Neuronal stem cell (in vitro differentiated cells): Measurements from ENCODE around the gene PSMD11.

Experiments used
- DNase-seq: peaks from one replicate; pipeline ENCODE4 v3.0.0-alpha.2; 2013; ENCODE audit warnings: low spot score
- H2AFZ ChIP-seq: one replicate; pipeline ENCODE4 v1.6.1; 2013; ENCODE audit warnings: mild to moderate bottlenecking, low read length, inconsistent platforms
- H2AK5ac ChIP-seq: 2 replicates; pipeline ENCODE4 v1.6.1; 2013; ENCODE audit warnings: low read depth, mild to moderate bottlenecking, inconsistent platforms, low read length, moderate library complexity, mixed read lengths
- H2BK120ac ChIP-seq: 2 replicates; pipeline ENCODE4 v1.6.1; 2013; ENCODE audit warnings: low read depth, mild to moderate bottlenecking, inconsistent platforms, low read length, moderate library complexity, mixed read lengths
- H2BK12ac ChIP-seq: one replicate; pipeline ENCODE4 v1.6.1; 2013; ENCODE audit warnings: low read length, inconsistent platforms
- H2BK15ac ChIP-seq: 2 replicates; pipeline ENCODE4 v1.6.1; 2013; ENCODE audit warnings: mild to moderate bottlenecking, low read length, inconsistent platforms, mixed read lengths
- H2BK5ac ChIP-seq: one replicate; pipeline ENCODE4 v1.6.1; 2013; ENCODE audit warnings: inconsistent platforms, mild to moderate bottlenecking, low read length, moderate library complexity
- H3K14ac ChIP-seq: one replicate; pipeline ENCODE4 v1.6.1; 2013; ENCODE audit warnings: low read length, inconsistent platforms
- H3K18ac ChIP-seq: 2 replicates; pipeline ENCODE4 v1.6.1; 2013; ENCODE audit warnings: low read length, inconsistent platforms
- H3K23ac ChIP-seq: 2 replicates; pipeline ENCODE4 v1.6.1; 2013; ENCODE audit warnings: low read depth, mild to moderate bottlenecking, mixed read lengths, low read length, inconsistent platforms; ENCODE audit not compliant: poor library complexity
- H3K27ac ChIP-seq: replicated peaks from 3 replicates; pipeline ENCODE4 v1.5.1; 2013; ENCODE audit warnings: low read length, inconsistent platforms
- H3K27me3 ChIP-seq, 3 experiments: 2 replicates each; pipeline ENCODE4 v1.6.1; 2013; ENCODE audit warnings: low read length in 3 of 3, mild to moderate bottlenecking in 2 of 3, inconsistent platforms in 1 of 3, low read depth in 1 of 3, mixed read lengths in 1 of 3, moderate library complexity in 1 of 3; ENCODE audit not compliant: control insufficient read depth in 3 of 3, insufficient read depth in 3 of 3
- H3K36me3 ChIP-seq, 2 donors: replicated peaks in 1 of 2; 2 replicates each; pipeline ENCODE4 v1.6.1; 2013; ENCODE audit warnings: low read length in 2 of 2; ENCODE audit not compliant: control insufficient read depth in 2 of 2, insufficient read depth in 2 of 2
- H3K4ac ChIP-seq: 2 replicates; pipeline ENCODE4 v1.6.1; 2013; ENCODE audit warnings: inconsistent platforms, mild to moderate bottlenecking, low read length, moderate library complexity
- H3K4me1 ChIP-seq, 2 donors: 1 replicate in 1 of 2; 2 replicates in 1 of 2; pipeline ENCODE4 v1.6.1; 2013; ENCODE audit warnings: low read length in 2 of 2, low read depth in 1 of 2; ENCODE audit not compliant: control insufficient read depth in 2 of 2, insufficient read depth in 1 of 2
- H3K4me2 ChIP-seq: one replicate; pipeline ENCODE4 v1.6.1; 2013; ENCODE audit warnings: mild to moderate bottlenecking, low read length, inconsistent platforms; ENCODE audit not compliant: insufficient read depth, poor library complexity, severe bottlenecking
- H3K4me3 ChIP-seq, 2 donors: 2 replicates each; pipeline ENCODE4 v1.5.1; 2013; ENCODE audit warnings: low read length in 2 of 2, mild to moderate bottlenecking in 2 of 2, inconsistent platforms in 1 of 2, moderate library complexity in 1 of 2
- H3K79me1 ChIP-seq: one replicate; pipeline ENCODE4 v1.6.1; 2013; ENCODE audit warnings: low read depth, mild to moderate bottlenecking, inconsistent platforms, low read length, moderate library complexity
- H3K9ac ChIP-seq: one replicate; pipeline ENCODE4 v1.6.1; 2013; ENCODE audit warnings: mild to moderate bottlenecking, low read depth, low read length, inconsistent platforms; ENCODE audit not compliant: poor library complexity
- H3K9me3 ChIP-seq, 2 donors: replicated peaks in 1 of 2; 2 replicates each; pipeline versions ENCODE3 to v1.6.1; 2013; ENCODE audit warnings: low read length in 2 of 2, mild to moderate bottlenecking in 2 of 2, inconsistent platforms in 1 of 2, low read depth in 1 of 2, mixed read lengths in 1 of 2, moderate library complexity in 1 of 2; ENCODE audit not compliant: control insufficient read depth in 2 of 2, insufficient read depth in 1 of 2
- H4K8ac ChIP-seq: one replicate; pipeline ENCODE4 v1.6.1; 2013; ENCODE audit warnings: low read depth, mild to moderate bottlenecking, inconsistent platforms, low read length, moderate library complexity
- H4K91ac ChIP-seq: one replicate; pipeline ENCODE4 v1.6.1; 2013; ENCODE audit warnings: low read length, low read depth, mild to moderate bottlenecking, inconsistent platforms; ENCODE audit not compliant: poor library complexity
- WGBS, 2 donors: extraction: QIAGEN DNeasy Blood & Tissue Kit; methylation state at CpG; one replicate each; pipeline ENCODE4 v1.1.7; 2013; ENCODE audit warnings: missing lambda C conversion rate in 2 of 2, mixed read lengths in 1 of 2; ENCODE audit not compliant: insufficient read length in 2 of 2, insufficient replicate concordance in 1 of 2; ENCODE audit errors: extremely low coverage in 2 of 2; 5-methylcytosine and 5-hydroxymethylcytosine counted together

Gene PSMD11

GRCh38 chr17:32488177-32488542 lies 43.9 kb downstream of the PSMD11 start:
- no peak overlapping the region for H2BK120ac ChIP-seq
- no peak overlapping the region for H3K4ac ChIP-seq
- H3K9me3 ChIP-seq, result no peaks in the 10 kb centered on the region
- peak overlapping the region; percentile 86 for H3K18ac ChIP-seq
- peak overlapping the region; percentile 70 for H3K4me2 ChIP-seq
- H3K79me1 ChIP-seq, result peaks cover 12% of the 10 kb centered on the region
- no peak overlapping the region for H2BK5ac ChIP-seq
- no peaks in the 10 kb centered on the region for H3K27me3 ChIP-seq
- peak overlapping the region; percentile 70 for H3K23ac ChIP-seq
- H4K8ac ChIP-seq, result no peak overlapping the region
- no peak overlapping the region for H2BK15ac ChIP-seq
- H3K4me1 ChIP-seq, result peaks cover 31 to 34% of the 10 kb centered on the region in 2 donors
- no peak overlapping the region for H4K91ac ChIP-seq
- peaks cover 15 to 35% of the 10 kb centered on the region in 2 donors for H3K36me3 ChIP-seq
- no peak overlapping the region for H3K14ac ChIP-seq
- H3K9ac ChIP-seq, result peak overlapping the region; percentile 84
- H2BK12ac ChIP-seq, result no peak overlapping the region
- no peak for DNase-seq
- no peak overlapping the region for H3K27ac ChIP-seq
- peak overlapping the region; percentile 62 to 86 for H3K4me3 ChIP-seq
- no peak overlapping the region for H2AFZ ChIP-seq
- H2AK5ac ChIP-seq, result no peak overlapping the region
- WGBS, 2 donors, result no CpG with 5 or more reads among the region's 16 CpGs

GRCh38 chr17:32488604-32489180 lies 44.4 kb downstream of the PSMD11 start:
- no peak overlapping the region for H2BK120ac ChIP-seq
- H3K4me1 ChIP-seq, result peaks cover 26 to 30% of the 10 kb centered on the region in 2 donors
- H4K8ac ChIP-seq, result no peak overlapping the region
- H2AFZ ChIP-seq, result no peak overlapping the region
- no peak for DNase-seq
- no peak overlapping the region for H3K18ac ChIP-seq
- H2BK5ac ChIP-seq, result no peak overlapping the region
- WGBS, 2 donors, result no CpG with 5 or more reads among the region's 13 CpGs
- H3K4ac ChIP-seq, result no peak overlapping the region
- no peaks in the 10 kb centered on the region for H3K27me3 ChIP-seq
- H2BK12ac ChIP-seq, result no peak overlapping the region
- H3K4me3 ChIP-seq, result no peak overlapping the region
- H3K14ac ChIP-seq, result no peak overlapping the region
- H2AK5ac ChIP-seq, result no peak overlapping the region
- H3K23ac ChIP-seq, result no peak overlapping the region
- H4K91ac ChIP-seq, result no peak overlapping the region
- no peak overlapping the region for H3K9ac ChIP-seq
- no peak overlapping the region for H3K4me2 ChIP-seq
- no peaks in the 10 kb centered on the region for H3K9me3 ChIP-seq
- peaks cover 12% of the 10 kb centered on the region for H3K79me1 ChIP-seq
- no peak overlapping the region for H3K27ac ChIP-seq
- no peak overlapping the region for H2BK15ac ChIP-seq
- H3K36me3 ChIP-seq, result peaks cover 15 to 35% of the 10 kb centered on the region in 2 donors

GRCh38 chr17:32489320-32490100 lies 45.2 kb downstream of the PSMD11 start:
- no peak overlapping the region for H3K4ac ChIP-seq
- H3K14ac ChIP-seq, result no peak overlapping the region
- no peaks in the 10 kb centered on the region for H3K9me3 ChIP-seq
- H2BK15ac ChIP-seq, result no peak overlapping the region
- H4K8ac ChIP-seq, result no peak overlapping the region
- WGBS, 2 donors, result no CpG with 5 or more reads among the region's 10 CpGs
- H3K18ac ChIP-seq, result no peak overlapping the region
- H2BK120ac ChIP-seq, result no peak overlapping the region
- no peak overlapping the region for H3K4me2 ChIP-seq
- peaks cover 12% of the 10 kb centered on the region for H3K79me1 ChIP-seq
- no peak for DNase-seq
- H3K9ac ChIP-seq, result peak overlapping the region; percentile 12
- no peak overlapping the region for H2AFZ ChIP-seq
- peak overlapping the region; percentile 23 for H3K23ac ChIP-seq
- no peak overlapping the region for H2AK5ac ChIP-seq
- peaks cover 20 to 25% of the 10 kb centered on the region in 2 donors for H3K4me1 ChIP-seq
- peak overlapping the region; percentile 63 for H2BK5ac ChIP-seq
- H3K4me3 ChIP-seq, result no peak overlapping the region
- no peak overlapping the region for H3K27ac ChIP-seq
- no peaks in the 10 kb centered on the region for H3K27me3 ChIP-seq
- no peak overlapping the region for H2BK12ac ChIP-seq
- peaks cover 15 to 35% of the 10 kb centered on the region in 2 donors for H3K36me3 ChIP-seq
- H4K91ac ChIP-seq, result no peak overlapping the region

- no peak for DNase-seq
- H3K4me1 ChIP-seq, result peaks cover 20 to 25% of the 10 kb centered on the region in 2 donors
- WGBS, 2 donors, result no CpG with 5 or more reads among the region's 16 CpGs
- H3K27ac ChIP-seq, result no peak overlapping the region
- no peak overlapping the region for H2BK12ac ChIP-seq
- H3K4ac ChIP-seq, result no peak overlapping the region
- no peak overlapping the region for H2BK5ac ChIP-seq
- no peak overlapping the region for H4K91ac ChIP-seq
- no peak overlapping the region for H2AK5ac ChIP-seq
- H3K27me3 ChIP-seq, result no peaks in the 10 kb centered on the region
- no peak overlapping the region for H3K4me2 ChIP-seq
- H3K4me3 ChIP-seq, result no peak overlapping the region
- no peak overlapping the region for H2BK120ac ChIP-seq
- H2BK15ac ChIP-seq, result no peak overlapping the region
- peaks cover 15 to 35% of the 10 kb centered on the region in 2 donors for H3K36me3 ChIP-seq
- no peak overlapping the region for H3K23ac ChIP-seq
- H3K79me1 ChIP-seq, result peaks cover 12% of the 10 kb centered on the region
- H3K9me3 ChIP-seq, result no peaks in the 10 kb centered on the region
- H4K8ac ChIP-seq, result no peak overlapping the region
- no peak overlapping the region for H2AFZ ChIP-seq
- no peak overlapping the region for H3K9ac ChIP-seq
- H3K18ac ChIP-seq, result no peak overlapping the region
- no peak overlapping the region for H3K14ac ChIP-seq
These were observed 45.8 kb downstream of the PSMD11 start for GRCh38 chr17:32490101-32490482.
